Endothelial cell of umbilical vein (primary cell): ENCODE measurements around the gene PFDN5. TPM values are rescaled to one million over a fixed set of nuclear protein-coding genes. Genes with fewer than 3 reads are reported as not detected.

ENCODE experiments used
- BruUV-seq: library from RNA; stranded (reverse); fragments of 400-500 nt; replicated peaks from 2 replicates; lab custom pipeline; 2021; lab: Mats Ljungman, UMichigan
- CTCF ChIA-PET: fragments of 300-600, 350-600 bp; sonication (Branson Sonifier 250); formaldehyde crosslinking; loops from one replicate; lab custom pipeline; 2021; ENCODE audit warnings: antibody characterized with exemption, inconsistent platforms; lab: Charles Lee
- POLR2A ChIA-PET: fragments of 300-600, 350-600 bp; sonication (Branson Sonifier 250); formaldehyde crosslinking; loops from one replicate; lab custom pipeline; 2021; ENCODE audit warnings: antibody characterized with exemption, inconsistent platforms; lab: Charles Lee
- DNase-seq: peaks from one replicate; pipeline ENCODE4 v3.0.0-alpha.2; 2011; ENCODE audit warnings: low read depth, low spot score
- FAIRE-seq: peaks from 2 replicates; lab custom pipeline; 2011; peaks lifted over from hg19 to GRCh38; lab: Jason Lieb, UNC
- H2AFZ ChIP-seq: 2 replicates; pipeline ENCODE4 v1.6.0; 2012; ENCODE audit warnings: low read depth, low read length, control low read depth, inconsistent platforms
- H3K27ac ChIP-seq: 2 replicates; pipeline ENCODE4 v1.5.1; 2011; ENCODE audit warnings: low read depth, mild to moderate bottlenecking, control low read depth, low read length, moderate library complexity; ENCODE audit not compliant: insufficient read depth
- H3K27me3 ChIP-seq, 2 experiments: 2 replicates each; pipeline versions ENCODE4 v1.6.0 to v1.6.1; 2011; ENCODE audit warnings: low read length in 2 of 2, mixed read lengths in 1 of 2; ENCODE audit not compliant: control insufficient read depth in 2 of 2, insufficient read depth in 2 of 2
- H3K36me3 ChIP-seq, 2 experiments: 2 replicates in 1 of 2; 3 replicates in 1 of 2; pipeline ENCODE4 v1.5.1; 2011; ENCODE audit warnings: low read length in 2 of 2, mild to moderate bottlenecking in 1 of 2, moderate library complexity in 1 of 2; ENCODE audit not compliant: control insufficient read depth in 2 of 2, insufficient read depth in 2 of 2; ENCODE audit errors: extremely low read depth in 1 of 2
- H3K4me1 ChIP-seq: 3 replicates; pipeline ENCODE4 v1.5.1; 2011; ENCODE audit warnings: mild to moderate bottlenecking, low read length; ENCODE audit not compliant: control insufficient read depth, insufficient read depth; ENCODE audit errors: extremely low read depth
- H3K4me2 ChIP-seq: 2 replicates; pipeline ENCODE4 v1.6.1; 2011; ENCODE audit warnings: low read length, control low read depth, mixed read lengths; ENCODE audit not compliant: insufficient read depth
- H3K4me3 ChIP-seq, 3 experiments: fragments of 200-600 bp in 1 of 3; sonication (generic), shearing (Covaris generic) in 1 of 3; replicated peaks in 1 of 3; 2 replicates each; pipeline ENCODE4 v1.5.1; 2011 to 2016; ENCODE audit warnings: control low read depth in 3 of 3, low read length in 3 of 3, mild to moderate bottlenecking in 2 of 3, inconsistent platforms in 1 of 3, low read depth in 1 of 3, moderate library complexity in 1 of 3; ENCODE audit not compliant: insufficient read depth in 1 of 3
- H3K79me2 ChIP-seq: 2 replicates; pipeline ENCODE4 v1.6.0; 2012; ENCODE audit warnings: low read length, inconsistent platforms; ENCODE audit not compliant: control insufficient read depth, insufficient read depth
- H3K9ac ChIP-seq: replicated peaks from 2 replicates; pipeline ENCODE3; 2011; ENCODE audit warnings: low read length, control low read depth; ENCODE audit not compliant: insufficient read depth; ENCODE audit errors: extremely low read depth
- H3K9me1 ChIP-seq: replicated peaks from 3 replicates; pipeline ENCODE4 v1.6.0; 2011; ENCODE audit warnings: mild to moderate bottlenecking, low read length; ENCODE audit not compliant: control insufficient read depth, insufficient read depth; ENCODE audit errors: extremely low read depth
- H3K9me3 ChIP-seq: replicated peaks from 2 replicates; pipeline ENCODE4 v1.5.1; 2012; ENCODE audit warnings: low read length, inconsistent platforms; ENCODE audit not compliant: control insufficient read depth, insufficient read depth
- H4K20me1 ChIP-seq: replicated peaks from 2 replicates; pipeline ENCODE3; 2011; ENCODE audit warnings: mild to moderate bottlenecking, low read length; ENCODE audit not compliant: control insufficient read depth, insufficient read depth; ENCODE audit errors: extremely low read depth
- EZH2 ChIP-seq: IDR thresholded peaks from 2 replicates; pipeline ENCODE4 v1.6.1; 2012; ENCODE audit warnings: borderline replicate concordance, low read depth, mild to moderate bottlenecking, moderate library complexity, low read length, inconsistent platforms; ENCODE audit not compliant: severe bottlenecking
- FOS ChIP-seq: IDR thresholded peaks from 2 replicates; pipeline ENCODE4 v1.6.1; 2011; ENCODE audit warnings: mild to moderate bottlenecking, low read length, moderate library complexity, borderline replicate concordance; ENCODE audit not compliant: insufficient read depth
- GATA2 ChIP-seq: IDR thresholded peaks from 2 replicates; pipeline ENCODE4 v1.7.0; 2011; ENCODE audit warnings: low read depth, mild to moderate bottlenecking, moderate library complexity, mixed read lengths, low read length; ENCODE audit not compliant: insufficient read length, insufficient read depth
- JUN ChIP-seq: IDR thresholded peaks from 2 replicates; pipeline ENCODE4 v1.6.1; 2011; ENCODE audit warnings: borderline replicate concordance, low read depth; ENCODE audit not compliant: insufficient read length, insufficient read depth
- MYC ChIP-seq: IDR thresholded peaks from one replicate; pipeline ENCODE4 v1.6.1; 2011; ENCODE audit warnings: mild to moderate bottlenecking, low read depth, low read length
- POLR2A ChIP-seq: IDR thresholded peaks from 2 replicates; pipeline ENCODE4 v1.6.1; 2012; ENCODE audit warnings: low read depth, mild to moderate bottlenecking, control low read depth, low read length
- POLR2AphosphoS5 ChIP-seq: IDR thresholded peaks from 2 replicates; pipeline ENCODE4 v1.6.1; 2012; ENCODE audit warnings: low read depth, mild to moderate bottlenecking, control low read depth, low read length, moderate library complexity; ENCODE audit not compliant: insufficient read depth
- dilution Hi-C: fragments of 300-500 bp; cut with MboI; formaldehyde crosslinking; loops from one replicate; pipeline ENCODE4 v1.15.0; 2019; ENCODE audit warnings: low sequenced_read_pairs; ENCODE audit not compliant: extremely low pct_ligation_motif_present
- intact Hi-C: fragments of 100-400 bp; cut with micrococcal nuclease; formaldehyde crosslinking; loops from one replicate; pipeline ENCODE4 v1.10.0; 2022
- polyA plus RNA-seq, 4 experiments: library from polyadenylated mRNA; depleted of rRNA in 3 of 4; stranded (reverse) in 3 of 4; unstranded in 1 of 4; fragments of >200 nt; gene quantifications; 2 replicates each; pipeline versions ENCODE4 v1.2.1 to v1.2.3, GENCODE V29; 2011 to 2012; ENCODE audit warnings: missing spikeins in 1 of 4
- total RNA-seq: library from RNA; stranded (reverse); gene quantifications from 2 replicates; pipeline ENCODE4 v1.2.3, GENCODE V29; 2021
- TF ChIP-seq, protein P1 (sequence below), 2 donors: IDR thresholded peaks; 1 replicate in 1 of 2; 2 replicates in 1 of 2; pipeline ENCODE4 v1.5.1; 2011; ENCODE audit warnings: low read length in 2 of 2, mild to moderate bottlenecking in 2 of 2, moderate library complexity in 2 of 2, control low read depth in 1 of 2, inconsistent platforms in 1 of 2, low read depth in 1 of 2; ENCODE audit not compliant: insufficient read depth in 1 of 2; ENCODE audit errors: extremely low read depth in 1 of 2
- TF ChIP-seq, protein P2 (sequence below): IDR thresholded peaks from 2 replicates; pipeline ENCODE4 v1.6.1; 2011; ENCODE audit not compliant: insufficient read depth, insufficient read length

Gene PFDN5
- total and polyA plus RNA-seq, 2 donors (not counting 3 experiments of a cell fraction or from before 2014, with no cell fraction given): 301 to 745 TPM

DNA sequence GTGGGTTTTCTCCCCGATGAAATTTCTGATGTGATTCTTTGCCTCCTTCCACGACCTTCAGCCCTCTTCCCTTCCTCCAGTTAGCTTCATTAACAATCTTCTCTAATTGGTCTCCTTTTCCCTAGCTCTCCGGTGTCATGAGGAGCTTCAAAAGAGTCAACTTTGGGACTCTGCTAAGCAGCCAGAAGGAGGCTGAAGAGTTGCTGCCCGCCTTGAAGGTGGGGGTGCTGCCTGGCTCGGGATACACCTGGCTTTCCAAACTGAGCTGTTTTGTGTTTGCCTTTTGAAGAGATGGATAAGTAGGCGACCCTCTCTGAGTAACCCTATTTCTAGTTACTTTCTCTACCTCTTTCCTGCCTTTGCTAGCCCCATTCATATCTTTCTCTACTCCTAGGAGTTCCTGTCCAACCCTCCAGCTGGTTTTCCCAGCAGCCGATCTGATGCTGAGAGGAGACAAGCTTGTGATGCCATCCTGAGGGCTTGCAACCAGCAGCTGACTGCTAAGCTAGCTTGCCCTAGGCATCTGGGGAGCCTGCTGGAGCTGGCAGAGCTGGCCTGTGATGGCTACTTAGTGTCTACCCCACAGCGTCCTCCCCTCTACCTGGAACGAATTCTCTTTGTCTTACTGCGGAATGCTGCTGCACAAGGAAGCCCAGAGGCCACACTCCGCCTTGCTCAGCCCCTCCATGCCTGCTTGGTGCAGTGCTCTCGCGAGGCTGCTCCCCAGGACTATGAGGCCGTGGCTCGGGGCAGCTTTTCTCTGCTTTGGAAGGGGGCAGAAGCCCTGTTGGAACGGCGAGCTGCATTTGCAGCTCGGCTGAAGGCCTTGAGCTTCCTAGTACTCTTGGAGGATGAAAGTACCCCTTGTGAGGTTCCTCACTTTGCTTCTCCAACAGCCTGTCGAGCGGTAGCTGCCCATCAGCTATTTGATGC is 26.4 kb upstream of the PFDN5 start:
- no peak for DNase-seq
- dilution Hi-C loops: no loop called here
- peaks cover 33% of the 10 kb centered on the region for H3K79me2 ChIP-seq
- no peaks in the 10 kb centered on the region for H3K9me1 ChIP-seq
- TSS peak; percentile 53 for BruUV-seq
- H3K27me3 ChIP-seq: no peaks in the 10 kb centered on the region
- H3K9me3 ChIP-seq: no peaks in the 10 kb centered on the region
- peaks cover 24% of the 10 kb centered on the region for H3K4me1 ChIP-seq
- H3K4me2 ChIP-seq: peak overlapping the region; percentile 83
- POLR2A ChIA-PET: interaction anchor here (1.7 to 1.9 kb wide), 2 partner anchors 10 to 26 kb away, joined by 4 read pairs; partner anchors contain the start of gene PFDN5
- peak overlapping the region; percentile 61 to 85 (median 77) for H3K4me3 ChIP-seq
- CTCF ChIA-PET: interaction anchor here (0.6 to 7.7 kb wide), 14 partner anchors 10 to 170 kb away, joined by 3 to 128 read pairs (median 4); partner anchors contain the start of gene AAAS
- no peak overlapping the region for H3K27ac ChIP-seq
- H3K36me3 ChIP-seq: no peaks in the 10 kb centered on the region
- no peak for TF ChIP-seq MYC
- intact Hi-C loops: loop anchor here (1.0 to 2.0 kb wide), 4 partner anchors 16 to 56 kb away; partner anchors contain the start of gene PFDN5
- FAIRE-seq: no peak
- peak overlapping the region; percentile 93 for H2AFZ ChIP-seq
- peak overlapping the region; percentile 45 for H3K9ac ChIP-seq
- H4K20me1 ChIP-seq: no peaks in the 10 kb centered on the region

DNA sequence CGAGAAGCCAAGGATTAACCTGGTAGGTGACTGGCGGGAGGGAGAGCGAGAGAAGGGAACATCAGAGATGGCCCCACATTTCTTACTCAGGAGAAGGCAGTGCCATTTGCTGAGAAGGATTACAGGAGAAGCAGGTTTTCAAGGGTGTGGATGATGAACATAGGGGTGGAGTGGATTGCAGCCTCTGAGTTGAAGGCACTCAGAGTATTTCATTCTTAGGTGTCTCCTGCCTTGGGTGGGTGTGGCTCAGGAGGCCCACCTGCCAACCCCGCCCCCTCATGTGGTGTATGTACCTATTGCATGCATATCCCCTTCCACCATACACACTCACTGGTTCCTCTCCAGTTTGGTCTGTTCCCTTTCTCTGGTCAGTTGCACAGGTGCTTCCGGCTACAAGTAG is 20.9 kb upstream of the PFDN5 start:
- Histone ChIP-seq H2AFZ (no peak overlapping the region), H3K27me3 (no peaks in the 10 kb centered on the region), H3K4me3 (no peak overlapping the region), H3K4me2 (no peak overlapping the region), H3K36me3 (peaks cover 0 to 10% of the 10 kb centered on the region in 2 experiments), H3K9ac (no peak overlapping the region), H3K9me1 (no peaks in the 10 kb centered on the region), H3K27ac (no peak overlapping the region), H3K9me3 (no peaks in the 10 kb centered on the region), H3K79me2 (peaks cover 22% of the 10 kb centered on the region), H3K4me1 (peaks cover 12% of the 10 kb centered on the region), H4K20me1 (no peaks in the 10 kb centered on the region)
- BruUV-seq: no TSS peak
- intact Hi-C loops: no loop called here
- no peak for DNase-seq
- FAIRE-seq: no peak
- ChIA-PET CTCF (no interaction called here), POLR2A (no interaction called here)
- no peak for TF ChIP-seq GATA2
- no peak for TF ChIP-seq POLR2A
- no peak for TF ChIP-seq POLR2AphosphoS5
- TF ChIP-seq EZH2: no peak
- TF ChIP-seq, protein P1, sequence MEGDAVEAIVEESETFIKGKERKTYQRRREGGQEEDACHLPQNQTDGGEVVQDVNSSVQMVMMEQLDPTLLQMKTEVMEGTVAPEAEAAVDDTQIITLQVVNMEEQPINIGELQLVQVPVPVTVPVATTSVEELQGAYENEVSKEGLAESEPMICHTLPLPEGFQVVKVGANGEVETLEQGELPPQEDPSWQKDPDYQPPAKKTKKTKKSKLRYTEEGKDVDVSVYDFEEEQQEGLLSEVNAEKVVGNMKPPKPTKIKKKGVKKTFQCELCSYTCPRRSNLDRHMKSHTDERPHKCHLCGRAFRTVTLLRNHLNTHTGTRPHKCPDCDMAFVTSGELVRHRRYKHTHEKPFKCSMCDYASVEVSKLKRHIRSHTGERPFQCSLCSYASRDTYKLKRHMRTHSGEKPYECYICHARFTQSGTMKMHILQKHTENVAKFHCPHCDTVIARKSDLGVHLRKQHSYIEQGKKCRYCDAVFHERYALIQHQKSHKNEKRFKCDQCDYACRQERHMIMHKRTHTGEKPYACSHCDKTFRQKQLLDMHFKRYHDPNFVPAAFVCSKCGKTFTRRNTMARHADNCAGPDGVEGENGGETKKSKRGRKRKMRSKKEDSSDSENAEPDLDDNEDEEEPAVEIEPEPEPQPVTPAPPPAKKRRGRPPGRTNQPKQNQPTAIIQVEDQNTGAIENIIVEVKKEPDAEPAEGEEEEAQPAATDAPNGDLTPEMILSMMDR (IDR thresholded peaks at IDR 0.05; ENCODE audit: extremely low read depth in 1 of 2, insufficient read depth in 1 of 2, low read depth in 1 of 2, low read length in 2 of 2): no peak
- TF ChIP-seq, protein P2, sequence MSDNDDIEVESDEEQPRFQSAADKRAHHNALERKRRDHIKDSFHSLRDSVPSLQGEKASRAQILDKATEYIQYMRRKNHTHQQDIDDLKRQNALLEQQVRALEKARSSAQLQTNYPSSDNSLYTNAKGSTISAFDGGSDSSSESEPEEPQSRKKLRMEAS: no peak
- no peak for TF ChIP-seq FOS
- TF ChIP-seq MYC: no peak
- no peak for TF ChIP-seq JUN
- dilution Hi-C loops: no loop called here
